Measurements from ENCODE around the gene EID1. TPM values are rescaled to one million over a fixed set of nuclear protein-coding genes. Genes with fewer than 3 reads are reported as not detected.
"Not testable (repeated sequence)": the region's sequence is repeated elsewhere in the genome, so short reads cannot be mapped to it uniquely, and the experiment has no call there.

EID1 gene
- total and polyA plus RNA-seq, 2 experiments from 2014 or later, result 218 to 228 TPM

DNA sequence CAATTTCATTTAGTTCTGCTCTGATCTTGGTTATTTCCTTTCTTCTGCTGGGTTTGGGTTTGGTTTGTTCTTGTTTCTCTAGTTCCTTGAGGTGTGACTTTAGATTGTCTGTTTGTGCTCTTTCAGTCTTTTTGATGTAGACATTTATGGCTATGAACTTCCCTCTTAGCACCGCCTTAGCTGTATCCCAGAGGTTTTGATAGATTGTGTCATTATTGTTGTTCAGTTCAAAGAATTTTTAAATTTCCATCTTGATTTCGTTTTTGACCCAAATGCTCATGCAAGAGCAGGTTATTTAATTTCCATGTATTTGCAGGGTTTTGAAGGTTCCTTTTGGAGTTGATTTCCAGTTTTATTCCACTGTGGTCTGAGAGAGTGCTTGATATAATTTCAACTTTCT lies 32.6 kb downstream of the EID1 start:
- not testable (repeated sequence) for H3K27ac ChIP-seq; H3K4me1 ChIP-seq (ENCODE audit: insufficient read depth); H3K4me2 ChIP-seq; H3K36me3 ChIP-seq (replicated peaks; ENCODE audit: insufficient read depth, low read depth); H3K79me2 ChIP-seq; DNase-seq (ENCODE audit: low spot score); H3K9me2 ChIP-seq (replicated peaks; ENCODE audit: insufficient read depth); H3K27me3 ChIP-seq; H2AFZ ChIP-seq; H4K20me1 ChIP-seq (ENCODE audit: insufficient read depth, poor library complexity, severe bottlenecking); H3K9me3 ChIP-seq (ENCODE audit: low read depth); H3K4me3 ChIP-seq
- 80% methylated on average over 2 of the region's 2 CpGs for WGBS (ENCODE audit: low lambda C conversion rate, missing lambda C conversion rate)

DNA sequence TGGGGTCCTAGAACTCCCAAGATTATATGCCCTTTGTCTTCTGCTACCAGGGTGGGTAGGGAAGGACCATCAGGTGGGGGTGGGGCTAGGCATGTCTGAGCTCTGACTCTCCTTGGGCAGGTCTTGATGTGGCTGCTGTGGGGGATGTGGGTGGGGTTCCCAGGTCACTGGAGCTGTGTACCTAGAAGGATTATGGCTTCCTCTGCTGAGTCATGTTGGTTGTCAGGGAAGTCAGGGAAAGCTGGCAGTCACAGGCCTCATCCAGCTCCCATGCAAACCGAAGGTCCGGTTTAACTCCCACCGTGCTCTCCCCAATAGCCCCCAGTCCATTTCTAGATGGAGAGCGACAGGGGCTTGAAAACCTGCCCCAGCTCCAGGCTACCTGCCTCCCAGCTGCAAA lies 35.2 kb downstream of the EID1 start:
- Histone ChIP-seq H3K9me2 (replicated peaks; ENCODE audit: insufficient read depth) (no peaks in the 10 kb centered on the region), H3K4me1 (ENCODE audit: insufficient read depth) (peaks cover 10% of the 10 kb centered on the region), H3K27me3 (no peaks in the 10 kb centered on the region), H3K27ac (no peak overlapping the region), H4K20me1 (ENCODE audit: insufficient read depth, poor library complexity, severe bottlenecking) (no peaks in the 10 kb centered on the region), H3K4me2 (no peak overlapping the region), H3K4me3 (no peak overlapping the region), H2AFZ (no peak overlapping the region), H3K79me2 (no peaks in the 10 kb centered on the region), H3K36me3 (replicated peaks; ENCODE audit: insufficient read depth, low read depth) (no peaks in the 10 kb centered on the region), H3K9me3 (ENCODE audit: low read depth) (no peaks in the 10 kb centered on the region)
- TF ChIP-seq, protein P1, sequence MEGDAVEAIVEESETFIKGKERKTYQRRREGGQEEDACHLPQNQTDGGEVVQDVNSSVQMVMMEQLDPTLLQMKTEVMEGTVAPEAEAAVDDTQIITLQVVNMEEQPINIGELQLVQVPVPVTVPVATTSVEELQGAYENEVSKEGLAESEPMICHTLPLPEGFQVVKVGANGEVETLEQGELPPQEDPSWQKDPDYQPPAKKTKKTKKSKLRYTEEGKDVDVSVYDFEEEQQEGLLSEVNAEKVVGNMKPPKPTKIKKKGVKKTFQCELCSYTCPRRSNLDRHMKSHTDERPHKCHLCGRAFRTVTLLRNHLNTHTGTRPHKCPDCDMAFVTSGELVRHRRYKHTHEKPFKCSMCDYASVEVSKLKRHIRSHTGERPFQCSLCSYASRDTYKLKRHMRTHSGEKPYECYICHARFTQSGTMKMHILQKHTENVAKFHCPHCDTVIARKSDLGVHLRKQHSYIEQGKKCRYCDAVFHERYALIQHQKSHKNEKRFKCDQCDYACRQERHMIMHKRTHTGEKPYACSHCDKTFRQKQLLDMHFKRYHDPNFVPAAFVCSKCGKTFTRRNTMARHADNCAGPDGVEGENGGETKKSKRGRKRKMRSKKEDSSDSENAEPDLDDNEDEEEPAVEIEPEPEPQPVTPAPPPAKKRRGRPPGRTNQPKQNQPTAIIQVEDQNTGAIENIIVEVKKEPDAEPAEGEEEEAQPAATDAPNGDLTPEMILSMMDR (IDR thresholded peaks at IDR 0.05; ENCODE audit: poor library complexity), result no peak
- no peak for TF ChIP-seq EZH2 (IDR thresholded peaks at IDR 0.05; ENCODE audit: borderline replicate concordance)
- TF ChIP-seq EZH2phosphoT487 (IDR thresholded peaks at IDR 0.05; ENCODE audit: low read depth, severe bottlenecking, unreplicated experiment), result no peak
- 91% methylated on average over 4 of the region's 4 CpGs for WGBS (ENCODE audit: low lambda C conversion rate, missing lambda C conversion rate)
- DNase-seq (ENCODE audit: low spot score), result peak; percentile 27

DNA sequence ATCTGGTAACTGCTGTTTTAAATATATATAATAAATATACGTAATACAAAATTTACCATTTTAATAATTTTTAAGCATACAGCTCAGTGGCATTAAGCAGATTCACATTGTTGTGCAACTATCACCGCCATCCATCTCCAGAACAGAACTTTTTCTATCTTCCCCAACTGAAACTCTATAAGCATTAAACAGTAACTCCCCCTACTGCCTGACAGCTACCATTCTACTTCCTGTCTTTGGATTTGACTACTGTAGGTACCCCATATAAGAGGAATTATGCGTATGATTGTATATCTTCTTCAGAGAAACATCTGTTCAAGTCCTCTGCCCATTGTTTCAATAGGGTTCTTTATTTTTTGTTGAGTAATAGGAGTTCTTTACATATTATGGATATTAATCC lies 36.8 kb downstream of the EID1 start:
- TF ChIP-seq EZH2 (IDR thresholded peaks at IDR 0.05; ENCODE audit: borderline replicate concordance) (no peak), EZH2phosphoT487 (IDR thresholded peaks at IDR 0.05; ENCODE audit: low read depth, severe bottlenecking, unreplicated experiment) (no peak)
- TF ChIP-seq, protein P1 (IDR thresholded peaks at IDR 0.05; ENCODE audit: poor library complexity), result no peak
- no peak for DNase-seq (ENCODE audit: low spot score)

DNA sequence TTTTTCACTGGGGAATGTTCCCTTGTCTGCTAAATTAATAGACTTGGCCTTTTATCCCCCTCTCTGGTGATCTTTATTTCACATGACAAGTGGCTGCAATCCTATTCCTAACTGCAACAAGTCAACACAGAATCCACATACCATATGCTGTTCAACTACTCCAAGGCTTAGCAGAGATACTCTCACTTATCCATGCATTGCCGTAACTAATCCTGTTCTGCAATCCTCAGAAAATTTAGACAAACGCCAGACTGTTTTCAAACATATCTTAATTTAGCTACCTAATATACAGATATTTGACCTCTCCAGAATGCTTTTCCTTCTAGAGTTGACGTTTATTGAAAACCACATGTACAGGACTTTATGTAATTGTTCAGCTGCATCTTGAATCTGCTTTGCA lies 37.9 kb downstream of the EID1 start:
- Histone ChIP-seq H3K4me1 (ENCODE audit: insufficient read depth) (peaks cover 10% of the 10 kb centered on the region), H3K27me3 (no peaks in the 10 kb centered on the region), H3K4me3 (no peak overlapping the region), H3K9me3 (ENCODE audit: low read depth) (no peaks in the 10 kb centered on the region), H3K4me2 (peak overlapping the region; percentile 42), H3K9me2 (replicated peaks; ENCODE audit: insufficient read depth) (no peaks in the 10 kb centered on the region), H2AFZ (no peak overlapping the region), H3K36me3 (replicated peaks; ENCODE audit: insufficient read depth, low read depth) (no peaks in the 10 kb centered on the region), H3K79me2 (no peaks in the 10 kb centered on the region), H4K20me1 (ENCODE audit: insufficient read depth, poor library complexity, severe bottlenecking) (no peaks in the 10 kb centered on the region), H3K27ac (no peak overlapping the region)
- no peak for DNase-seq (ENCODE audit: low spot score)
- 45% methylated on average over 3 of the region's 3 CpGs for WGBS (ENCODE audit: low lambda C conversion rate, missing lambda C conversion rate)
- no peak for TF ChIP-seq EZH2 (IDR thresholded peaks at IDR 0.05; ENCODE audit: borderline replicate concordance)

More for the DNA sequence above, 36.8 kb downstream of the EID1 start:
- Histone ChIP-seq H3K4me2 (no peak overlapping the region), H3K36me3 (replicated peaks; ENCODE audit: insufficient read depth, low read depth) (no peaks in the 10 kb centered on the region), H3K27me3 (no peaks in the 10 kb centered on the region), H3K79me2 (no peaks in the 10 kb centered on the region), H3K4me1 (ENCODE audit: insufficient read depth) (peaks cover 10% of the 10 kb centered on the region), H3K9me2 (replicated peaks; ENCODE audit: insufficient read depth) (no peaks in the 10 kb centered on the region), H2AFZ (no peak overlapping the region), H3K9me3 (ENCODE audit: low read depth) (no peaks in the 10 kb centered on the region), H3K27ac (no peak overlapping the region), H4K20me1 (ENCODE audit: insufficient read depth, poor library complexity, severe bottlenecking) (no peaks in the 10 kb centered on the region), H3K4me3 (no peak overlapping the region)
- WGBS (ENCODE audit: low lambda C conversion rate, missing lambda C conversion rate), result over 99% methylated on average over 3 of the region's 3 CpGs
